B cell (primary cell): ENCODE data around the gene SF1. TPM values are rescaled to one million over a fixed set of nuclear protein-coding genes. Genes with fewer than 3 reads are reported as not detected.

Experiments used
- ATAC-seq: fragments of 200-7000 bp; cut with Tn5 transposase; one replicate; pipeline ENCODE4 v1.10.0; 2021; ENCODE audit warnings: low read depth, mild to moderate bottlenecking, moderate number of reproducible peaks, moderate library complexity
- CTCF ChIA-PET: fragments of 350-600 bp; sonication (Branson Sonifier 250); formaldehyde crosslinking; loops from one replicate; lab custom pipeline; 2021; ENCODE audit warnings: antibody characterized with exemption, inconsistent platforms; lab: Charles Lee
- POLR2A ChIA-PET: fragments of 350-600 bp; sonication (Branson Sonifier 250); formaldehyde crosslinking; loops from one replicate; lab custom pipeline; 2021; ENCODE audit warnings: antibody characterized with exemption; lab: Charles Lee
- DNase-seq: peaks from one replicate; pipeline ENCODE4 v3.0.0; 2013
- H2AFZ ChIP-seq: 2 replicates; pipeline ENCODE4 v1.6.1; 2012; ENCODE audit warnings: mild to moderate bottlenecking, low read depth, low read length; ENCODE audit not compliant: insufficient read depth, poor library complexity, severe bottlenecking
- H3K27ac ChIP-seq, 2 donors: 1 replicate in 1 of 2; 2 replicates in 1 of 2; pipeline ENCODE4 v1.5.1; 2012 to 2013; ENCODE audit warnings: low read length in 2 of 2, mild to moderate bottlenecking in 2 of 2, moderate library complexity in 1 of 2
- H3K27me3 ChIP-seq, 4 experiments: fragments of 200-600 bp in 1 of 4; sonication (generic) in 1 of 4; replicated peaks in 1 of 4; 1 replicate in 2 of 4; 2 replicates in 2 of 4; pipeline versions ENCODE4 v1.6.1 to v1.7.0; 2013 to 2016; ENCODE audit warnings: low read length in 3 of 4, mild to moderate bottlenecking in 2 of 4, mixed read lengths in 1 of 4, moderate library complexity in 1 of 4; ENCODE audit not compliant: insufficient read depth in 4 of 4, control insufficient read depth in 3 of 4; ENCODE audit errors: control extremely low read depth in 1 of 4
- H3K36me3 ChIP-seq, 2 experiments: replicated peaks in 1 of 2; 1 replicate in 1 of 2; 2 replicates in 1 of 2; pipeline versions ENCODE4 v1.6.1 to v1.7.1; 2013; ENCODE audit warnings: low read length in 1 of 2; ENCODE audit not compliant: insufficient read depth in 2 of 2, control insufficient read depth in 1 of 2; ENCODE audit errors: control extremely low read depth in 1 of 2, extremely low read depth in 1 of 2
- H3K4me1 ChIP-seq, 2 donors: fragments of 200-600 bp in 1 of 2; sonication (generic) in 1 of 2; 1 replicate in 1 of 2; 2 replicates in 1 of 2; pipeline versions ENCODE4 v1.5.1 to v1.6.1; 2013 to 2017; ENCODE audit warnings: low read length in 2 of 2; ENCODE audit not compliant: control insufficient read depth in 2 of 2, insufficient read depth in 2 of 2
- H3K4me2 ChIP-seq: replicated peaks from 2 replicates; pipeline ENCODE3; 2012; ENCODE audit warnings: mild to moderate bottlenecking, low read depth, low read length; ENCODE audit not compliant: poor library complexity, severe bottlenecking
- H3K4me3 ChIP-seq, 5 experiments: fragments of 200-600 bp in 1 of 5; sonication (generic) in 1 of 5; 1 replicate in 3 of 5; 2 replicates in 2 of 5; pipeline versions ENCODE4 v1.5.1 to v1.7.0; 2011 to 2016; ENCODE audit warnings: low read length in 4 of 5, mild to moderate bottlenecking in 4 of 5, low read depth in 2 of 5, control low read depth in 1 of 5, moderate library complexity in 1 of 5; ENCODE audit not compliant: insufficient read depth in 1 of 5; ENCODE audit errors: control extremely low read depth in 1 of 5, extremely low read depth in 1 of 5
- H3K79me2 ChIP-seq: fragments of 200-600 bp; sonication (generic); one replicate; pipeline ENCODE4 v1.6.0; 2016; ENCODE audit warnings: low read length; ENCODE audit not compliant: control insufficient read depth, insufficient read depth
- H3K9ac ChIP-seq: fragments of 200-600 bp; sonication (generic); 2 replicates; pipeline ENCODE4 v1.6.1; 2017; ENCODE audit warnings: mild to moderate bottlenecking, low read length, moderate library complexity
- H3K9me3 ChIP-seq, 3 donors: one replicate each; pipeline versions ENCODE4 v1.6.1 to v1.7.1; 2013; ENCODE audit warnings: low read length in 2 of 3; ENCODE audit not compliant: control insufficient read depth in 2 of 3, insufficient read depth in 1 of 3; ENCODE audit errors: control extremely low read depth in 1 of 3
- H4K20me1 ChIP-seq: 2 replicates; pipeline ENCODE4 v1.6.0; 2012; ENCODE audit warnings: mild to moderate bottlenecking, low read length; ENCODE audit not compliant: insufficient read depth, control insufficient read depth, poor library complexity, severe bottlenecking
- H3K27ac Mint-ChIP-seq: one replicate; pipeline ENCODE4 v1.8.0; 2021; ENCODE audit warnings: mixed read lengths
- H3K27me3 Mint-ChIP-seq: one replicate; pipeline ENCODE4 v1.8.0; 2021; ENCODE audit warnings: mixed read lengths
- H3K4me1 Mint-ChIP-seq: one replicate; pipeline ENCODE4 v1.8.0; 2021; ENCODE audit warnings: mixed read lengths
- H3K4me3 Mint-ChIP-seq: one replicate; pipeline ENCODE4 v1.8.0; 2021; ENCODE audit warnings: mixed read lengths
- H3K9me3 Mint-ChIP-seq: one replicate; pipeline ENCODE4 v1.8.0; 2022; ENCODE audit warnings: mixed read lengths; ENCODE audit not compliant: insufficient read depth
- CTCF ChIP-seq: fragments of 200-600 bp; IDR thresholded peaks from one replicate; pipeline ENCODE4 v1.8.0; 2022; ENCODE audit warnings: antibody characterized with exemption, mild to moderate bottlenecking
- EZH2 ChIP-seq: IDR thresholded peaks from 2 replicates; pipeline ENCODE4 v1.6.1; 2012; ENCODE audit warnings: borderline replicate concordance, low read depth, mild to moderate bottlenecking, moderate library complexity, low read length; ENCODE audit not compliant: insufficient read depth, poor library complexity, severe bottlenecking
- WGBS: methylation state at CpG from one replicate; pipeline ENCODE4 v1.1.5; 2013; ENCODE audit warnings: missing lambda C conversion rate; ENCODE audit not compliant: insufficient coverage; 5-methylcytosine and 5-hydroxymethylcytosine counted together
- intact Hi-C: fragments of 100-400 bp; cut with micrococcal nuclease; formaldehyde crosslinking; loops from one replicate; pipeline ENCODE4 v1.10.0; 2022
- polyA plus RNA-seq: library from polyadenylated mRNA; depleted of rRNA; stranded (reverse); fragments of >200 nt; gene quantifications from 2 replicates; pipeline ENCODE4 v1.2.3, GENCODE V29; 2012
- total RNA-seq, 2 donors: library from RNA; stranded (reverse); fragments of 120-200 nt in 1 of 2; gene quantifications; 1 replicate in 1 of 2; 2 replicates in 1 of 2; pipeline versions ENCODE4 v1.2.3 to v1.2.4, GENCODE V29; 2013 to 2022

SF1 gene
- total and polyA plus RNA-seq, 2 donors (not counting 1 experiment from before 2014, with no cell fraction given), result 369 to 931 TPM

- intact Hi-C loops, result no loop called here
- Histone ChIP-seq H3K9me3 (no peaks in the 10 kb centered on the region), H3K36me3 (peaks cover 4 to 48% of the 10 kb centered on the region in 2 experiments), H3K4me3 (no peak overlapping the region), H3K27me3 (no peaks in the 10 kb centered on the region), H3K9ac (no peak overlapping the region), H2AFZ (no peak overlapping the region), H3K27ac (no peak overlapping the region), H4K20me1 (no peaks in the 10 kb centered on the region), H3K4me2 (no peak overlapping the region), H3K4me1 (peaks cover 13 to 18% of the 10 kb centered on the region in 2 donors), H3K79me2 (no peaks in the 10 kb centered on the region)
- Mint-ChIP-seq H3K4me3 (no peak overlapping the region), H3K27ac (no peak overlapping the region), H3K27me3 (no peaks in the 10 kb centered on the region), H3K4me1 (peaks cover 19% of the 10 kb centered on the region), H3K9me3 (no peaks in the 10 kb centered on the region)
- no peak for TF ChIP-seq EZH2
- POLR2A ChIA-PET, result interaction anchor here (1.3 kb wide), 1 partner anchor 75 kb away, joined by 3 read pairs; no protein-coding TSS in a partner anchor
- ATAC-seq (no peak), DNase-seq (no peak)
- WGBS, result 96% methylated on average over 11 of the region's 25 CpGs
- CTCF ChIA-PET, result interaction anchor here (1.5 to 1.7 kb wide), 2 partner anchors 10 to 103 kb away, joined by 3 to 10 read pairs; no protein-coding TSS in a partner anchor
These were observed 12.1 kb upstream of the SF1 start for GRCh38 chr11:64790205-64791095.

- H3K9me3 Mint-ChIP-seq, result no peaks in the 10 kb centered on the region
- H3K9me3 ChIP-seq, result no peaks in the 10 kb centered on the region
- H3K4me3 Mint-ChIP-seq, result no peak overlapping the region
- 95% methylated on average over 11 of the region's 15 CpGs for WGBS
- no peaks in the 10 kb centered on the region for H3K27me3 ChIP-seq
- H3K9ac ChIP-seq, result no peak overlapping the region
- ATAC-seq (no peak), DNase-seq (no peak)
- no peaks in the 10 kb centered on the region for H4K20me1 ChIP-seq
- no peak overlapping the region for H2AFZ ChIP-seq
- H3K27ac Mint-ChIP-seq, result no peak overlapping the region
- TF ChIP-seq EZH2 (no peak), CTCF (no peak)
- H3K4me1 ChIP-seq, result peaks cover 13 to 18% of the 10 kb centered on the region in 2 donors
- CTCF ChIA-PET, result interaction anchor here (1.7 to 6.6 kb wide), 4 partner anchors 12 to 106 kb away, joined by 8 to 73 read pairs (median 13); partner anchors contain the start of genes CDC42BPG and MAP4K2
- H3K79me2 ChIP-seq, result no peaks in the 10 kb centered on the region
- H3K27ac ChIP-seq, result no peak overlapping the region
- intact Hi-C loops, result no loop called here
- H3K27me3 Mint-ChIP-seq, result no peaks in the 10 kb centered on the region
- H3K4me2 ChIP-seq, result no peak overlapping the region
- no peak overlapping the region for H3K4me3 ChIP-seq
- H3K4me1 Mint-ChIP-seq, result peaks cover 18% of the 10 kb centered on the region
- POLR2A ChIA-PET, result interaction anchor here (0.8 kb wide), 1 partner anchor 224 kb away, joined by 3 read pairs; the partner anchor contains the start of gene ARL2
- peaks cover 4 to 48% of the 10 kb centered on the region in 2 experiments for H3K36me3 ChIP-seq
These were observed 11.2 kb upstream of the SF1 start for GRCh38 chr11:64789331-64790204.
